T-helper 17 cell (primary cell): ENCODE measurements around the gene LIPE. TPM values are rescaled to one million over a fixed set of nuclear protein-coding genes. Genes with fewer than 3 reads are reported as not detected.

Experiments
- ATAC-seq: fragments of 150-1000 bp; cut with Tn5 transposase; 2 replicates; pipeline ENCODE4 v1.10.0; 2021; ENCODE audit warnings: mild to moderate bottlenecking, moderate library complexity
- DNase-seq, 3 donors: peaks; one replicate each; pipeline versions ENCODE4 v3.0.0 to v3.0.0-alpha.2; 2020 to 2021
- H3K9me3 ChIP-seq: one replicate; pipeline ENCODE4 v1.7.0; 2013; ENCODE audit warnings: low read length, mild to moderate bottlenecking; ENCODE audit not compliant: control insufficient read depth, poor library complexity, severe bottlenecking
- H3K27ac Mint-ChIP-seq: one replicate; pipeline ENCODE4 v1.8.0; 2022; ENCODE audit warnings: mild to moderate bottlenecking, moderate library complexity, mixed read lengths
- H3K27me3 Mint-ChIP-seq: one replicate; pipeline ENCODE4 v1.8.0; 2022; ENCODE audit warnings: mixed read lengths
- H3K36me3 Mint-ChIP-seq: one replicate; pipeline ENCODE4 v1.8.0; 2022; ENCODE audit warnings: low read depth, mixed read lengths
- H3K4me1 Mint-ChIP-seq: one replicate; pipeline ENCODE4 v1.8.0; 2022; ENCODE audit warnings: mild to moderate bottlenecking, mixed read lengths
- H3K4me3 Mint-ChIP-seq: one replicate; pipeline ENCODE4 v1.8.0; 2022; ENCODE audit warnings: mild to moderate bottlenecking, moderate library complexity, mixed read lengths
- total RNA-seq, 4 donors: library from RNA in 2 of 4; stranded (reverse) in 2 of 4; gene quantifications; one replicate each; pipeline ENCODE4 v1.2.3 and lab custom pipeline; 2022 to 2026

LIPE gene
- total RNA-seq, 2 donors from 2014 or later: 14.5 to 16.9 TPM

GRCh38 chr19:42421101-42421500 is 6.1 kb downstream of the LIPE start:
- Mint-ChIP-seq H3K36me3 (no peaks in the 10 kb centered on the region), H3K4me3 (peak overlapping the region; percentile 98), H3K4me1 (peaks cover 38% of the 10 kb centered on the region), H3K27me3 (no peaks in the 10 kb centered on the region), H3K27ac (no peak overlapping the region)
- no peaks in the 10 kb centered on the region for H3K9me3 ChIP-seq
- no peak for DNase-seq
- no peak for ATAC-seq

- ATAC-seq: peak; percentile 51
- Mint-ChIP-seq H3K4me1 (peaks cover 41% of the 10 kb centered on the region), H3K4me3 (peak overlapping the region; percentile 60), H3K27ac (peak overlapping the region; percentile 86), H3K27me3 (no peaks in the 10 kb centered on the region), H3K36me3 (no peaks in the 10 kb centered on the region)
- peak; percentile 65 to 74 (median 68) for DNase-seq
- H3K9me3 ChIP-seq: no peaks in the 10 kb centered on the region
These were observed 7.1 kb downstream of the LIPE start for GRCh38 chr19:42420055-42420544.

GRCh38 chr19:42419309-42419708 is 7.9 kb downstream of the LIPE start:
- ATAC-seq: no peak
- no peaks in the 10 kb centered on the region for H3K27me3 Mint-ChIP-seq
- peak overlapping the region; percentile 86 for H3K27ac Mint-ChIP-seq
- no peak for DNase-seq
- H3K4me3 Mint-ChIP-seq: no peak overlapping the region
- peaks cover 39% of the 10 kb centered on the region for H3K4me1 Mint-ChIP-seq
- peaks cover 3% of the 10 kb centered on the region for H3K36me3 Mint-ChIP-seq
- no peaks in the 10 kb centered on the region for H3K9me3 ChIP-seq

GRCh38 chr19:42412661-42413076 is 14.5 kb downstream of the LIPE start:
- Mint-ChIP-seq H3K4me1 (peaks cover 15% of the 10 kb centered on the region), H3K27ac (peak overlapping the region; percentile 37), H3K4me3 (no peak overlapping the region), H3K36me3 (peaks cover 5% of the 10 kb centered on the region), H3K27me3 (no peaks in the 10 kb centered on the region)
- H3K9me3 ChIP-seq: no peaks in the 10 kb centered on the region
- DNase-seq (no peak), ATAC-seq (no peak)

- no peaks in the 10 kb centered on the region for H3K27me3 Mint-ChIP-seq
- H3K4me1 Mint-ChIP-seq: peaks cover 15% of the 10 kb centered on the region
- no peak for ATAC-seq
- no peak overlapping the region for H3K4me3 Mint-ChIP-seq
- H3K9me3 ChIP-seq: no peaks in the 10 kb centered on the region
- H3K27ac Mint-ChIP-seq: peak overlapping the region; percentile 37
- no peak for DNase-seq
- peaks cover 5% of the 10 kb centered on the region for H3K36me3 Mint-ChIP-seq
These were observed 15.0 kb downstream of the LIPE start for GRCh38 chr19:42412227-42412626.

GRCh38 chr19:42411581-42412178 is 15.5 kb downstream of the LIPE start:
- Mint-ChIP-seq H3K27ac (peak overlapping the region; percentile 65), H3K4me3 (no peak overlapping the region)
- DNase-seq: no peak

GRCh38 chr19:42410371-42410770 is 16.8 kb downstream of the LIPE start:
- Mint-ChIP-seq H3K27ac (no peak overlapping the region), H3K27me3 (no peaks in the 10 kb centered on the region)

More at GRCh38 chr19:42411581-42412178, 15.5 kb downstream of the LIPE start:
- no peak for ATAC-seq
- Mint-ChIP-seq H3K36me3 (peaks cover 5% of the 10 kb centered on the region), H3K27me3 (no peaks in the 10 kb centered on the region), H3K4me1 (peaks cover 15% of the 10 kb centered on the region)
- H3K9me3 ChIP-seq: no peaks in the 10 kb centered on the region

GRCh38 chr19:42409477-42409876 is 17.7 kb downstream of the LIPE start:
- Mint-ChIP-seq H3K27ac (no peak overlapping the region), H3K4me3 (no peak overlapping the region), H3K4me1 (peaks cover 12% of the 10 kb centered on the region), H3K27me3 (no peaks in the 10 kb centered on the region), H3K36me3 (peaks cover 2% of the 10 kb centered on the region)
- DNase-seq: no peak
- no peaks in the 10 kb centered on the region for H3K9me3 ChIP-seq
- no peak for ATAC-seq

More at GRCh38 chr19:42410371-42410770, 16.8 kb downstream of the LIPE start:
- H3K36me3 Mint-ChIP-seq: peaks cover 5% of the 10 kb centered on the region
- H3K9me3 ChIP-seq: no peaks in the 10 kb centered on the region
- peaks cover 12% of the 10 kb centered on the region for H3K4me1 Mint-ChIP-seq
- ATAC-seq (no peak), DNase-seq (no peak)
- H3K4me3 Mint-ChIP-seq: no peak overlapping the region

GRCh38 chr19:42407816-42408175 is 19.4 kb downstream of the LIPE start:
- ATAC-seq (no peak), DNase-seq (no peak)
- no peaks in the 10 kb centered on the region for H3K9me3 ChIP-seq
- Mint-ChIP-seq H3K4me1 (peaks cover 12% of the 10 kb centered on the region), H3K27ac (peak overlapping the region; percentile 61), H3K36me3 (no peaks in the 10 kb centered on the region), H3K27me3 (no peaks in the 10 kb centered on the region), H3K4me3 (no peak overlapping the region)

- DNase-seq (no peak), ATAC-seq (no peak)
- H3K27ac Mint-ChIP-seq: no peak overlapping the region
- H3K36me3 Mint-ChIP-seq: no peaks in the 10 kb centered on the region
- H3K4me1 Mint-ChIP-seq: peaks cover 14% of the 10 kb centered on the region
- no peaks in the 10 kb centered on the region for H3K9me3 ChIP-seq
- no peaks in the 10 kb centered on the region for H3K27me3 Mint-ChIP-seq
- H3K4me3 Mint-ChIP-seq: no peak overlapping the region
These were observed 19.9 kb downstream of the LIPE start for GRCh38 chr19:42407085-42407815.

- Mint-ChIP-seq H3K27me3 (no peaks in the 10 kb centered on the region), H3K27ac (no peak overlapping the region), H3K36me3 (no peaks in the 10 kb centered on the region), H3K4me3 (no peak overlapping the region), H3K4me1 (peaks cover 20% of the 10 kb centered on the region)
- ATAC-seq (no peak), DNase-seq (no peak)
- H3K9me3 ChIP-seq: no peaks in the 10 kb centered on the region
These were observed 21.1 kb downstream of the LIPE start for GRCh38 chr19:42406111-42406510.

- no peaks in the 10 kb centered on the region for H3K9me3 ChIP-seq
- DNase-seq (no peak), ATAC-seq (no peak)
- Mint-ChIP-seq H3K27ac (no peak overlapping the region), H3K4me3 (no peak overlapping the region), H3K27me3 (no peaks in the 10 kb centered on the region), H3K4me1 (peaks cover 25% of the 10 kb centered on the region), H3K36me3 (no peaks in the 10 kb centered on the region)
These were observed 23.6 kb downstream of the LIPE start for GRCh38 chr19:42403586-42403985.

- Mint-ChIP-seq H3K27ac (peak overlapping the region; percentile 87), H3K27me3 (no peaks in the 10 kb centered on the region), H3K4me1 (peaks cover 26% of the 10 kb centered on the region), H3K36me3 (no peaks in the 10 kb centered on the region), H3K4me3 (peak overlapping the region; percentile 90)
- H3K9me3 ChIP-seq: no peaks in the 10 kb centered on the region
- ATAC-seq (no peak), DNase-seq (no peak)
These were observed 24.6 kb downstream of the LIPE start for GRCh38 chr19:42402376-42403116.
